Measurements from ENCODE around the gene CMKLR1.

The CMKLR1 gene

GRCh38 chr12:108305991-108306501, 33.1 kb downstream of the CMKLR1 start:
- Mint-ChIP-seq H3K4me3 (no peak overlapping the region), H3K4me1 (peaks cover 76% of the 10 kb centered on the region), H3K9me3 (no peaks in the 10 kb centered on the region), H3K36me3 (ENCODE audit: low read depth) (no peaks in the 10 kb centered on the region), H3K27me3 (ENCODE audit: low read depth, poor library complexity) (peaks cover 11% of the 10 kb centered on the region), H3K27ac (peak overlapping the region; percentile 96)
- DNase-seq = no peak
- no peak for TF ChIP-seq CTCF (IDR thresholded peaks at IDR 0.05)

- H3K27me3 Mint-ChIP-seq (ENCODE audit: low read depth, poor library complexity) = peaks cover 12% of the 10 kb centered on the region
- peaks cover 74% of the 10 kb centered on the region for H3K4me1 Mint-ChIP-seq
- TF ChIP-seq CTCF (IDR thresholded peaks at IDR 0.05) = no peak
- no peaks in the 10 kb centered on the region for H3K9me3 Mint-ChIP-seq
- peak overlapping the region; percentile 96 for H3K27ac Mint-ChIP-seq
- no peak for DNase-seq
- no peak overlapping the region for H3K4me3 Mint-ChIP-seq
- no peaks in the 10 kb centered on the region for H3K36me3 Mint-ChIP-seq (ENCODE audit: low read depth)
These were observed 33.6 kb downstream of the CMKLR1 start for GRCh38 chr12:108305520-108305919.

GRCh38 chr12:108304633-108305032, 34.5 kb downstream of the CMKLR1 start:
- Mint-ChIP-seq H3K27me3 (ENCODE audit: low read depth, poor library complexity) (peaks cover 12% of the 10 kb centered on the region), H3K9me3 (no peaks in the 10 kb centered on the region), H3K4me1 (peaks cover 66% of the 10 kb centered on the region), H3K27ac (no peak overlapping the region), H3K4me3 (peak overlapping the region; percentile 2), H3K36me3 (ENCODE audit: low read depth) (no peaks in the 10 kb centered on the region)
- DNase-seq = no peak
- no peak for TF ChIP-seq CTCF (IDR thresholded peaks at IDR 0.05)

GRCh38 chr12:108303703-108304102, 35.4 kb downstream of the CMKLR1 start:
- Mint-ChIP-seq H3K4me1 (peaks cover 71% of the 10 kb centered on the region), H3K4me3 (no peak overlapping the region), H3K27me3 (ENCODE audit: low read depth, poor library complexity) (peaks cover 12% of the 10 kb centered on the region), H3K27ac (no peak overlapping the region), H3K9me3 (no peaks in the 10 kb centered on the region), H3K36me3 (ENCODE audit: low read depth) (no peaks in the 10 kb centered on the region)
- no peak for TF ChIP-seq CTCF (IDR thresholded peaks at IDR 0.05)
- no peak for DNase-seq

GRCh38 chr12:108302403-108303311, 36.5 kb downstream of the CMKLR1 start:
- no peak for TF ChIP-seq CTCF (IDR thresholded peaks at IDR 0.05)
- Mint-ChIP-seq H3K27me3 (ENCODE audit: low read depth, poor library complexity) (peaks cover 12% of the 10 kb centered on the region), H3K4me1 (peaks cover 68% of the 10 kb centered on the region), H3K27ac (no peak overlapping the region), H3K9me3 (no peaks in the 10 kb centered on the region), H3K36me3 (ENCODE audit: low read depth) (no peaks in the 10 kb centered on the region), H3K4me3 (no peak overlapping the region)
- DNase-seq = peak; percentile 32
